H1 (cell line): Measurements from ENCODE around the gene A4GALT. TPM values are rescaled to one million over a fixed set of nuclear protein-coding genes. Genes with fewer than 3 reads are reported as not detected.

Experiments used
- CTCF ChIA-PET: fragments of 300-600 bp; sonication (Branson Sonifier 250); formaldehyde crosslinking; loops from one replicate; lab custom pipeline; 2021; ENCODE audit not compliant: partially characterized antibody; lab: Charles Lee
- POLR2A ChIA-PET: fragments of 300-600 bp; sonication (Branson Sonifier 250); formaldehyde crosslinking; loops from one replicate; lab custom pipeline; 2021; ENCODE audit warnings: inconsistent platforms; ENCODE audit not compliant: partially characterized antibody; lab: Charles Lee
- DNase-seq, 2 experiments: peaks; one replicate each; pipeline versions ENCODE4 v3.0.0 to v3.0.0-alpha.2; 2010 to 2022; ENCODE audit warnings: low spot score in 2 of 2, low read depth in 1 of 2, mixed read lengths in 1 of 2
- FAIRE-seq: peaks from 2 replicates; lab custom pipeline; 2011; peaks lifted over from hg19 to GRCh38; lab: Jason Lieb, UNC
- H2AFZ ChIP-seq: 2 replicates; pipeline ENCODE4 v1.8.1; 2012; ENCODE audit warnings: low read length, inconsistent platforms
- H2AK5ac ChIP-seq: 2 replicates; pipeline ENCODE4 v1.6.1; 2013; ENCODE audit warnings: low read depth, low read length
- H2BK120ac ChIP-seq: replicated peaks from 2 replicates; pipeline ENCODE3; 2013; ENCODE audit warnings: low read depth, low read length, inconsistent platforms
- H2BK12ac ChIP-seq: 2 replicates; pipeline ENCODE4 v1.6.1; 2013; ENCODE audit warnings: low read depth, low read length
- H2BK15ac ChIP-seq: 2 replicates; pipeline ENCODE4 v1.6.1; 2013; ENCODE audit warnings: low read length
- H2BK20ac ChIP-seq: 2 replicates; pipeline ENCODE4 v1.6.1; 2013; ENCODE audit warnings: low read length
- H2BK5ac ChIP-seq: 2 replicates; pipeline ENCODE4 v1.6.1; 2013; ENCODE audit warnings: low read depth, low read length
- H3K14ac ChIP-seq: 2 replicates; pipeline ENCODE4 v1.6.1; 2013; ENCODE audit warnings: inconsistent platforms; ENCODE audit not compliant: insufficient read length
- H3K18ac ChIP-seq: 2 replicates; pipeline ENCODE4 v1.6.1; 2013; ENCODE audit warnings: low read length; ENCODE audit errors: extremely low read depth
- H3K23ac ChIP-seq: 2 replicates; pipeline ENCODE4 v1.6.1; 2013; ENCODE audit warnings: inconsistent platforms; ENCODE audit not compliant: insufficient read length
- H3K23me2 ChIP-seq: 2 replicates; pipeline ENCODE4 v1.6.1; 2013; ENCODE audit warnings: low read depth, low read length
- H3K27ac ChIP-seq: 2 replicates; pipeline ENCODE4 v1.6.1; 2011; ENCODE audit warnings: low read depth, low read length, inconsistent platforms
- H3K27me3 ChIP-seq, 4 experiments: replicated peaks in 1 of 4; 1 replicate in 1 of 4; 2 replicates in 3 of 4; pipeline versions ENCODE4 v1.6.1 to v1.8.1; 2011 to 2013; ENCODE audit warnings: low read length in 3 of 4, mild to moderate bottlenecking in 3 of 4, inconsistent platforms in 2 of 4, mixed read lengths in 2 of 4, moderate library complexity in 1 of 4; ENCODE audit not compliant: control insufficient read depth in 3 of 4, insufficient read depth in 3 of 4; ENCODE audit errors: extremely low read depth in 1 of 4
- H3K36me3 ChIP-seq, 4 experiments: 2 replicates each; pipeline versions ENCODE4 v1.6.1 to v1.8.1; 2011 to 2013; ENCODE audit warnings: mild to moderate bottlenecking in 4 of 4, low read length in 3 of 4, moderate library complexity in 2 of 4, control low read depth in 1 of 4, inconsistent platforms in 1 of 4; ENCODE audit not compliant: insufficient read depth in 4 of 4, control insufficient read depth in 2 of 4
- H3K4ac ChIP-seq: replicated peaks from 2 replicates; pipeline ENCODE3; 2013; ENCODE audit warnings: low read length, low read depth, mixed read lengths, inconsistent platforms; ENCODE audit not compliant: insufficient read length
- H3K4me1 ChIP-seq, 4 experiments: replicated peaks in 1 of 4; 1 replicate in 1 of 4; 2 replicates in 3 of 4; pipeline versions ENCODE4 v1.6.1 to v1.8.1; 2011 to 2013; ENCODE audit warnings: low read length in 3 of 4, inconsistent platforms in 2 of 4, mixed read lengths in 1 of 4; ENCODE audit not compliant: insufficient read depth in 4 of 4, control insufficient read depth in 3 of 4
- H3K4me2 ChIP-seq, 2 experiments: 2 replicates each; pipeline versions ENCODE4 v1.6.1 to v1.8.1; 2011 to 2013; ENCODE audit warnings: low read depth in 2 of 2, low read length in 2 of 2, control low read depth in 1 of 2, inconsistent platforms in 1 of 2, mild to moderate bottlenecking in 1 of 2; ENCODE audit not compliant: insufficient read depth in 1 of 2
- H3K4me3 ChIP-seq, 4 experiments: fragments of 200-600, 300-600 bp in 1 of 4; sonication (generic), shearing (Covaris generic), sonication (Bioruptor Twin) in 1 of 4; 2 replicates each; pipeline versions ENCODE4 v1.5.1 to v1.8.1; 2011 to 2016; ENCODE audit warnings: low read length in 4 of 4, low read depth in 3 of 4, control low read depth in 2 of 4, inconsistent platforms in 2 of 4, mild to moderate bottlenecking in 2 of 4, mixed read lengths in 1 of 4, moderate library complexity in 1 of 4; ENCODE audit not compliant: insufficient read depth in 2 of 4; ENCODE audit errors: extremely low read depth in 1 of 4
- H3K56ac ChIP-seq: replicated peaks from 2 replicates; pipeline ENCODE3; 2013; ENCODE audit warnings: low read depth, mild to moderate bottlenecking, mixed read lengths, low read length, inconsistent platforms; ENCODE audit not compliant: insufficient read length
- H3K79me1 ChIP-seq: 2 replicates; pipeline ENCODE4 v1.6.1; 2013; ENCODE audit warnings: low read depth, low read length, control low read depth
- H3K79me2 ChIP-seq, 2 experiments: 2 replicates each; pipeline versions ENCODE4 v1.6.1 to v1.8.1; 2012 to 2013; ENCODE audit warnings: low read length in 2 of 2, mild to moderate bottlenecking in 2 of 2, inconsistent platforms in 1 of 2; ENCODE audit not compliant: insufficient read depth in 2 of 2, control insufficient read depth in 1 of 2
- H3K9ac ChIP-seq, 4 experiments: replicated peaks in 1 of 4; 1 replicate in 1 of 4; 2 replicates in 3 of 4; pipeline versions ENCODE4 v1.6.1 to v1.8.1; 2011 to 2013; ENCODE audit warnings: low read depth in 3 of 4, low read length in 3 of 4, control low read depth in 2 of 4, mild to moderate bottlenecking in 2 of 4, moderate library complexity in 2 of 4, inconsistent platforms in 1 of 4; ENCODE audit errors: extremely low read depth in 1 of 4
- H3K9me3 ChIP-seq, 2 experiments: 2 replicates each; pipeline versions ENCODE4 v1.6.1 to v1.8.1; 2012 to 2013; ENCODE audit warnings: mild to moderate bottlenecking in 2 of 2, moderate library complexity in 2 of 2, control low read depth in 1 of 2, inconsistent platforms in 1 of 2, low read depth in 1 of 2, low read length in 1 of 2, mixed read lengths in 1 of 2; ENCODE audit not compliant: insufficient read depth in 2 of 2
- H4K20me1 ChIP-seq, 2 experiments: replicated peaks in 1 of 2; 2 replicates each; pipeline versions ENCODE3 to v1.8.1; 2011 to 2013; ENCODE audit warnings: inconsistent platforms in 2 of 2, low read length in 2 of 2, mild to moderate bottlenecking in 1 of 2; ENCODE audit not compliant: insufficient read depth in 2 of 2, control insufficient read depth in 1 of 2
- H4K5ac ChIP-seq: 2 replicates; pipeline ENCODE4 v1.6.1; 2013; ENCODE audit warnings: low read length, low read depth, mixed read lengths, inconsistent platforms; ENCODE audit not compliant: insufficient read length
- H4K8ac ChIP-seq: 2 replicates; pipeline ENCODE4 v1.8.0; 2013; ENCODE audit warnings: mild to moderate bottlenecking, moderate library complexity, low read length, inconsistent platforms; ENCODE audit not compliant: insufficient read depth; ENCODE audit errors: extremely low read depth
- H4K91ac ChIP-seq: replicated peaks from 2 replicates; pipeline ENCODE3; 2013; ENCODE audit warnings: low read length, mixed read lengths, inconsistent platforms; ENCODE audit not compliant: insufficient read length
- ATF3 ChIP-seq: IDR thresholded peaks from 2 replicates; pipeline ENCODE4 v1.6.1; 2011; ENCODE audit warnings: low read depth, mild to moderate bottlenecking, low read length; ENCODE audit not compliant: insufficient read depth
- HDAC2 ChIP-seq, 2 experiments: fragments of 300-600 bp in 1 of 2; sonication (generic) in 1 of 2; IDR thresholded peaks; 2 replicates each; pipeline ENCODE4 v1.6.1; 2011 to 2012; ENCODE audit warnings: low read depth in 2 of 2, low read length in 2 of 2, mild to moderate bottlenecking in 2 of 2, moderate library complexity in 2 of 2, borderline replicate concordance in 1 of 2, inconsistent platforms in 1 of 2
- HDAC6 ChIP-seq: IDR thresholded peaks from one replicate; pipeline ENCODE4 v1.7.1; 2012; ENCODE audit warnings: low read depth, mild to moderate bottlenecking, inconsistent platforms, low read length, moderate library complexity
- NRF1 ChIP-seq: IDR thresholded peaks from 2 replicates; pipeline ENCODE4 v1.6.1; 2011; ENCODE audit warnings: mild to moderate bottlenecking, low read depth, low read length, improper control_type of control experiment
- SIRT6 ChIP-seq: IDR thresholded peaks from one replicate; pipeline ENCODE4 v1.7.1; 2012; ENCODE audit warnings: low read length, inconsistent platforms
- SP1 ChIP-seq: IDR thresholded peaks from 2 replicates; pipeline ENCODE4 v1.6.1; 2011; ENCODE audit warnings: low read depth, low read length
- SP4 ChIP-seq: IDR thresholded peaks from 2 replicates; pipeline ENCODE4 v1.6.1; 2012; ENCODE audit warnings: low read length, inconsistent platforms
- WGBS, 2 experiments: shearing (Covaris generic) in 1 of 2; methylation state at CpG; one replicate each; pipeline versions ENCODE4 v1.1.6 to v1.1.7; 2013 to 2015; ENCODE audit warnings: low lambda C conversion rate in 2 of 2, mixed read lengths in 2 of 2, inconsistent platforms in 1 of 2, low coverage in 1 of 2, missing lambda C conversion rate in 1 of 2; ENCODE audit not compliant: insufficient replicate concordance in 2 of 2, insufficient coverage in 1 of 2, insufficient read length in 1 of 2; ENCODE audit errors: extremely low coverage in 1 of 2, missing lambda C conversion rate in 1 of 2; 5-methylcytosine and 5-hydroxymethylcytosine counted together
- polyA plus RNA-seq, 7 experiments: library from polyadenylated mRNA; depleted of rRNA in 3 of 7; stranded (reverse) in 5 of 7; unstranded in 2 of 7; fragments of >200 nt in 5 of 7; fragments of 200-250 nt in 2 of 7; gene quantifications; 1 replicate in 5 of 7; 2 replicates in 1 of 7; 4 replicates in 1 of 7; pipeline versions ENCODE4 v1.2.1 to v1.2.3, GENCODE V29; 2011 to 2013; ENCODE audit warnings: missing spikeins in 2 of 7, mixed read lengths in 2 of 7
- total RNA-seq: library from RNA; stranded (reverse); fragmentation: NEBNext Ultra II Directional; extraction: Animal tissue kit (Norgen Biotek cat#: 25700); gene quantifications from 2 replicates; pipeline ENCODE4 v1.2.1, GENCODE V29; 2021

A4GALT gene
- total and polyA plus RNA-seq, 2 of the 8 experiments (the other 6 are each of a cell fraction or from before 2014, with no cell fraction given), result 7.2 to 13.8 TPM

GRCh38 chr22:42754658-42755057 is 34.0 kb upstream of the A4GALT start:
- Histone ChIP-seq H2BK20ac (no peak overlapping the region), H4K91ac (no peak overlapping the region), H3K56ac (no peak overlapping the region), H2BK12ac (no peak overlapping the region; the same call in 1 of the 2 replicates), H3K14ac (no peak overlapping the region), H2BK120ac (no peak overlapping the region), H2BK5ac (no peak overlapping the region), H4K8ac (no peak overlapping the region), H3K23ac (no peak overlapping the region), H2AFZ (no peak overlapping the region), H3K79me1 (no peaks in the 10 kb centered on the region), H2BK15ac (no peak overlapping the region), H4K5ac (no peak overlapping the region), H3K9me3 (peaks cover 0 to 4% of the 10 kb centered on the region in 2 experiments; a peak in 1 of 4 replicates), H3K27me3 (no peaks in the 10 kb centered on the region), H3K4ac (no peak overlapping the region), H4K20me1 (no peaks in the 10 kb centered on the region), H3K36me3 (no peaks in the 10 kb centered on the region), H3K18ac (no peak overlapping the region), H3K4me2 (no peak overlapping the region), H2AK5ac (no peak overlapping the region), H3K4me3 (no peak overlapping the region), H3K79me2 (no peaks in the 10 kb centered on the region), H3K27ac (no peak overlapping the region), H3K23me2 (peaks cover 3% of the 10 kb centered on the region; the same call in 1 of the 2 replicates), H3K9ac (no peak overlapping the region), H3K4me1 (peaks cover 0 to 11% (median 4%) of the 10 kb centered on the region in 4 experiments; a peak in 5 of 7 replicates)
- DNase-seq (no peak), FAIRE-seq (no peak)
- CTCF ChIA-PET, result interaction anchor here (0.6 to 1.2 kb wide), 3 partner anchors 11 to 194 kb away, joined by 3 read pairs; no protein-coding TSS in a partner anchor
- POLR2A ChIA-PET, result no interaction called here
- 93% methylated on average over 4 of the region's 6 CpGs; no CpG with 5 or more reads in 1 of the 2 experiments for WGBS, 2 experiments
- no peak for TF ChIP-seq SP1
- no peak for TF ChIP-seq SP4
- TF ChIP-seq HDAC6, result no peak
- no peak for TF ChIP-seq HDAC2 (IDR thresholded peaks at IDR 0.05; ENCODE audit: borderline replicate concordance in 1 of 2, low read depth in 2 of 2, low read length in 2 of 2)
- no peak for TF ChIP-seq NRF1
- no peak for TF ChIP-seq ATF3
- no peak for TF ChIP-seq SIRT6
